Astrocyte (in vitro differentiated cells and primary cell): ENCODE measurements around the gene CD177.

Experiments
- CTCF ChIP-seq: IDR thresholded peaks from 2 replicates; pipeline ENCODE4 v1.5.1; 2011; ENCODE audit warnings: low read depth, mild to moderate bottlenecking, inconsistent platforms, low read length, moderate library complexity; ENCODE audit not compliant: insufficient read depth
- EZH2 ChIP-seq: IDR thresholded peaks from 2 replicates; pipeline ENCODE4 v1.6.1; 2012; ENCODE audit warnings: mild to moderate bottlenecking, low read length, inconsistent platforms; ENCODE audit not compliant: insufficient read depth

- TF ChIP-seq CTCF = no peak
- TF ChIP-seq EZH2 = no peak
These were observed 47.8 kb upstream of the CD177 start for GRCh38 chr19:43305642-43306041.
